GM18519 (cell line): ENCODE data around the gene SUDS3.

Experiments
- ATAC-seq: cut with Tn5 transposase; IDR thresholded peaks from one replicate; pipeline ENCODE4 v1.9.1; 2021; ENCODE audit warnings: mild to moderate bottlenecking, moderate library complexity; ENCODE audit not compliant: unreplicated experiment, low FRiP score

The SUDS3 gene

DNA sequence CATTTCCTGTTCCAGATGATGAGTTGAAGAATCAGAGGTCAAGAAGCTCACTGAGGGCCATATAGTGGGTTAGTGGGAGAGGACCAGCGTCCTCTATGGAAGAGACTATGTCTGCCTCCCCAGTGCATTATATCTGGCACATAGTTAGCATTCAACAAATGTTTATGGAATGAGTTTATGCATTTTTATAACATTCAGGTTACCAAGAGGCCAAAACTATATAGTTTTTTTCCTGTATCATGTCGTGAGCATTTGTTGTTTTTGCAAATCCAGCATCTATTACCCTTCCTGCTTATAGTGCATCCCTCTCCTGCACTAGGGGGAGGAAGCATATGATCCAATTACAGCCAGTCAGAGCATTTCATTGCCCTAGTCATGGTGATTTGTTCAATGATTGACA, 60.6 kb downstream of the SUDS3 start:
- ATAC-seq = no peak

DNA sequence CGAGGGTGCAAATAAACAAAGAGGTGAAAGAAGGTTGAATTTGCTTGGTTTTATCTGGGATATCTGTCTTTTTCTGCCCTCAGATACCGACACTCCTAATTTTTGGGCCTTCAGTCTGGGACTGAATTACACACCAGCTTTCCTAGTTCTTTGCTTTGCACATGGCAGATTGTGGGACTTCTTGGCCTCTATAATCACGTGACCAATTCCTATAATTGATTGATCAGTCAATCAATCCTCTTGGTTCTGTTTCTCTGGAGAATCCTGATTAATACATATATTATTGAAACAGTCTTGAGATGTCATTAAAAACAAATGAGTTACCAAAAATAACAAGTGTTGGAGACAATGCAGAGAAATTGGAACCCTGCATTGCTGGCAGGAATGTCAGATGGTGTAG, 62.7 kb downstream of the SUDS3 start:
- no peak for ATAC-seq

DNA sequence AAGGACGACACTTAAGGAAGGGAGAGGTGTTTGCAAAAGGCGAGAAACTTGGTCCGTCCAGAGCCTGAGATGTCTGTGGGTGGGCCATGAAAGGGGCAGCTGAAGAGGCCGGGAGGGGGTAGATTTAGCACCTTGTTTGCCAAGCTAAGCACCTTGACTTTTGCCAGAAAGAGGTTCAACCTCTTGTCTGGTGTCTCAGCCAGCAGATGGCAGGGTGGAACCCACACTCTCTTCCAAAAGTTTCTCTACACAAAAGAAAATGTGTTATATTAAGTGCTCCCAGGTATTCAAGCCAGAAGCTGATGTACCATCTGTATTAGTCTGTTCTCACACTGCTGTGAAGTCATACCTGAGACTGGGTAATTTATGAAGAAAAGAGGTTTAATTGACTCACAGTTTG, 69.9 kb downstream of the SUDS3 start:
- no peak for ATAC-seq

DNA sequence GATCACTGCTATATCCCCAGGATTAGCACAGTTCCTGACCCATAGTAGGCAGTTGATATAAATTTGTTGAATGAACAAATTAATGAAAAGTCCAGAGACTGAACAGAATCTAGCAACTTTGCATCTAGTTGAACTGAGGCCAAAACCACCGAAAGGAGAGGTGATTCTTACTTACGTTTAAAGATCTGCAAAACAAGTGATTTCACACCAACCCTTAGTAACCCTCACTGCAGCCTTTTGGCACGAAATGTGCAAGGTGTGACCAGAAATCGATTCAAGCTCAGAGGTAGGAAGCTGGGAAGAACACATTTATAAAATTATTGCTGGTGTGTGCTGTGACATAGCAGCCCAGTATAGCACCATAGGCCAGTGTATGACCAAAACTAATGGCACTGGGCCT, 70.8 kb downstream of the SUDS3 start:
- ATAC-seq = no peak

DNA sequence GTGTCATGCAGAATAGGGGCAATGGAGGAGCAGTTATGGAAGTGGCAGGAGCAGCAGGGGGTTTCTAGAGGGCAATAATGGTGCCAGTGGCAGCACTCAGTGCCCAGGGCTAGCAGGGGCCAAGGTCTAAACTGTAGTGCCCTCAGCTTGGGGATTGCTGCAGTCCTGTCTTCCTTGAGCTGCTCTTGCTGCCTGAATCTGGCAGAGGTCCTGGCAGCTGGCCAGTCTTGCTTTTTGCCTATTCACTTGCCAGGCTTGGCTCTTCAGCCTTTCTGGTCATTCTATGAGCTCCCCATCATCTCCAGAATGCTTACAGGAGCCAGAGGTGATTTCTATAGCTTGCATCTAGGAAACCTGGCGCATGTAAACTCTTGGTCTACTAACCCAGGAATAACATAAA, 72.0 kb downstream of the SUDS3 start:
- no peak for ATAC-seq

DNA sequence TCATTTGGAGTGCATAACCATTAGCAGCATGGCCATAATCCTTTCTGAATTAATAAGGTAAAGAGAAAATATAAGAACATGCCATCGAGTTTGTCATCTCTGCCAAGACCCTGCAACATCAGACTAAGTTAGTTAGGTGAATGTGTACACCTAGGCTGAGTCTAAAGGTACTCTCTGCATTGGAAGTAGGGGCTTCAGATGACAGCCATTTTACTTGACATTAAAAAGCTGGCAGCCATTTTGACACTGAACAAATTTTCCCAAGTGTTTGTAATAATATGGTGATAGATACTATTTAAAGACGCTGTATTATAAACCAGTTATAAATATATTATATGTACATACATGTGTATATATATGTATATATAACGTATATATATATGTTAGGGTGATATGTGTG, 79.0 kb downstream of the SUDS3 start:
- no peak for ATAC-seq

DNA sequence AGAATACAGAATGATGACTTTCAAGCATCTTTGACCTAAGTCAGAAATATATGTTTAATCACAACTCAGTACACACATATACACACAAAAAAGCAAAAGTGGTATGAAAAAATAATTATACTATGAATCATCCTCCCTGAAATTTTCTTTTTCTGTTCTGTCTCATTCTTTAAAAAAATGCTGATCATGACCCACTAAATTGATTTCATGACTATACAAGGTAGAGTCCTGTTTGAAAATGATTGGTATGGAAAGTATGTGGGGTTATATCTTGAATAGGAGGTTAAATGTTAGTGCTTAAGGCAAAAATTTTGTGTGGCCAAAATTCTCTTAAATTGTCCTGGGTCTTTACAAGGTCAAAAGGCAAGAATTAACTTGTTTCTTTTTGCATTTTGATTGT, 80.4 kb downstream of the SUDS3 start:
- no peak for ATAC-seq

DNA sequence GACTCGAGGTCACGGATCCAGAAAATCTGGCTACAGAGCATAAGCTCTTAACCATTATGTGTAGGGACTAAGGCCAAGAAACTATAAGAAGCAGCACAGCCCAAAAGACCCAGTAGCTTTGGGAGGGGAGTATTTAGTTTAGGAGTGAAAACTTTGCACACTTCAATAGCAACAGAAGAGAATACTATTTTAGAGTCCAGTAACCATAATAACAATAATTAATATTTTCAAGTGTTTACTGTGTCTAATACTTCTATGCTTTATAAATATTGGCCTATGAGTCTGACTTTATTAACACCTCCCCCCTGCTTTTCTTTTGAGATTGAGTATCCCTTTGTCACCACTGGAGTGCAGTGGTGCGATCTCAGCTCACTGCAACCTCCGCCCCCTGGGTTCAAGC, 82.8 kb downstream of the SUDS3 start:
- no peak for ATAC-seq

DNA sequence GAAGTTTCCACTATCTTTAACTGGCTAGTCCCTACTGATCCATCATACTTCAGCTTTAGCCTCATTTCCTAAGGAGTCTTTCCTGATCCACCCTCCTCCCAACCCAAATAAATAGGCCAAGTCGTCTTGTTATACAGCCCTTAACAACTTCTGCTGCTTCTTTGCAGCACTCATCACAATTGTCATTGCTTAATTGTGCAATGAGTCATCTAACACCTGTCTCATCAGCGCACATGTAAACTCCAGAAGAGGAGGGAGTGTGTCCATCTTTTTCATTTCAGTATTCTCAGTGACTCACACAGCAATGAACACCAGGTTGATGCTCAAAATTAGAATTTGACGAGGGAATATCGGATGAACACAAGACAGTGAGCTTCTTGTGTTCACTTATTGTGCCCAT, 87.3 kb downstream of the SUDS3 start:
- ATAC-seq = no peak

DNA sequence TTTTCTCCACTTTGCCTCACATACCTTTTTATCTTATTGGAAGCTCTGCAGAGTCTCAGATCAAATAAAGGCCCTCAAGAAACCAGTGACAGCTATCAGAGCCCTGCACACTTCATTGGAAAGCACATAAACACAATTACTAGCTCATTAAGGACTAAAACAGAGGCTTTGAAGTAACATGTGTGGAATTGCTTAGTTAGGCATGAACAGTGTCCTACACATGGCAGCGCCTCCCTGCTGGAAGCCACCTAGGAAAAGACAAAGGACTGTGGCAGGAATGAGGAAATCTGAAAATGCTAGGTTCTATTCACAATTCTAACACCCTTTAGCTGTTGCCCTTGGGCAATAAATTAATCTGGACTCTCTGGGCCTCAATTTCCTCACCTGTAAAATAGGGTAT, 89.4 kb downstream of the SUDS3 start:
- no peak for ATAC-seq
